Heart left ventricle (tissue), 13 donors: Measurements from ENCODE around the gene SIPA1.

Source experiments
- POLR2A ChIP-seq, 2 donors: fragments of 450-650 bp; IDR thresholded peaks; one replicate each; pipeline ENCODE4 v1.6.1; 2017; ENCODE audit warnings: antibody characterized with exemption in 2 of 2, mild to moderate bottlenecking in 2 of 2, moderate library complexity in 2 of 2
- TF ChIP-seq, protein P1 (sequence below), 12 donors: fragments of 200-600 bp; sonication (generic) in 4 of 12; IDR thresholded peaks; one replicate each; pipeline versions ENCODE4 v1.5.0 to v1.8.0; 2018 to 2022; ENCODE audit warnings: antibody characterized with exemption in 12 of 12, mild to moderate bottlenecking in 5 of 12
- donor health status: ischemic (EF 13 %, LVEDD 7.1; RV severe dilation, severe dysfunction).
- donor health status: DM: no; HTN: yes; CAD: no.
- donor health status: DM: no; HTN: no; CAD: no.
- donor health status: ischemic (EF 25% LVEDD 6.9; RV normal size, moderate dysfunction).
- donor health status: ischemic (EF 25% LVEDD 5.7; RV mildly dilated, moderate dysfunction).
- donor health status: ischemic (EF 35%, LVEDD 5.7; RV mildly dilated, moderate dysfunction).
- donor health status: nonischemic (EF 11% LVEDD 7.7; RV severe dilation, severe dysfunction).
- donor health status: DM: yes; HTN: yes; CAD: no.
- donor health status: PGD.
- donor health status: ischemic (EF 29% LVEDD 5.4; RV normal size, mild dysfunction).
- donor health status: nonischemic (EF 23%, LVEDD 6.1; RV moderate dilation, normal function).

DNA sequence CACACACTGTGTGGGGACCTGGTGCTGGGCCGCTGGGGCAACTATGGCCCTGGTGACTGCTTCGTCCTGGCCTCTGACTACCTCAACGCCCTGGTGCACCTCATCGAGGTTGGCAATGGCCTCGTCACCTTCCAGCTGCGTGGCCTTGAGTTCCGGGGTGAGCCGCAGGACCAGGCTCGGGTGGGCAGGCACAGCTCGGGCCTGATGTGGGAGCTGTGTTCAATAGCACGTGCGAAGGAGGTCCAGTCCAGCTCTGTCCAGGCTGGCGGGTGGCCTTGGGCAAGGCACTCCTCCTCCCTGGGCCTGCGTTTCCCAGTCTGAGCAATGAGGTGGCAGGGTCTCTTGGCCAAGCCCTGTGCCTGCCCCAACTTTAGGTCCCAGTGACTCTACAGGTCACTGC lies 8.3 kb upstream of the SIPA1 start:
- TF ChIP-seq POLR2A (IDR thresholded peaks at IDR 0.05): no peak
- TF ChIP-seq, protein P1, sequence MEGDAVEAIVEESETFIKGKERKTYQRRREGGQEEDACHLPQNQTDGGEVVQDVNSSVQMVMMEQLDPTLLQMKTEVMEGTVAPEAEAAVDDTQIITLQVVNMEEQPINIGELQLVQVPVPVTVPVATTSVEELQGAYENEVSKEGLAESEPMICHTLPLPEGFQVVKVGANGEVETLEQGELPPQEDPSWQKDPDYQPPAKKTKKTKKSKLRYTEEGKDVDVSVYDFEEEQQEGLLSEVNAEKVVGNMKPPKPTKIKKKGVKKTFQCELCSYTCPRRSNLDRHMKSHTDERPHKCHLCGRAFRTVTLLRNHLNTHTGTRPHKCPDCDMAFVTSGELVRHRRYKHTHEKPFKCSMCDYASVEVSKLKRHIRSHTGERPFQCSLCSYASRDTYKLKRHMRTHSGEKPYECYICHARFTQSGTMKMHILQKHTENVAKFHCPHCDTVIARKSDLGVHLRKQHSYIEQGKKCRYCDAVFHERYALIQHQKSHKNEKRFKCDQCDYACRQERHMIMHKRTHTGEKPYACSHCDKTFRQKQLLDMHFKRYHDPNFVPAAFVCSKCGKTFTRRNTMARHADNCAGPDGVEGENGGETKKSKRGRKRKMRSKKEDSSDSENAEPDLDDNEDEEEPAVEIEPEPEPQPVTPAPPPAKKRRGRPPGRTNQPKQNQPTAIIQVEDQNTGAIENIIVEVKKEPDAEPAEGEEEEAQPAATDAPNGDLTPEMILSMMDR (IDR thresholded peaks at IDR 0.05): no peak
